Keratinocyte (primary cell): ENCODE measurements around the gene BLNK. TPM values are rescaled to one million over a fixed set of nuclear protein-coding genes. Genes with fewer than 3 reads are reported as not detected.

Source experiments
- DNase-seq: peaks from one replicate; pipeline ENCODE4 v3.0.0-alpha.2; 2011; ENCODE audit warnings: low read depth, missing footprints, low spot score
- FAIRE-seq: peaks from 2 replicates; lab custom pipeline; 2011; peaks lifted over from hg19 to GRCh38; lab: Jason Lieb, UNC
- H2AFZ ChIP-seq: 2 replicates; pipeline ENCODE4 v1.6.0; 2012; ENCODE audit warnings: low read length, control low read depth, inconsistent platforms; ENCODE audit not compliant: control insufficient read depth
- H3K27ac ChIP-seq: 2 replicates; pipeline ENCODE4 v1.5.1; 2011; ENCODE audit warnings: low read length; ENCODE audit not compliant: control insufficient read depth, insufficient read depth
- H3K27me3 ChIP-seq: 3 replicates; pipeline ENCODE4 v1.6.0; 2011; ENCODE audit warnings: low read length; ENCODE audit not compliant: control insufficient read depth, insufficient read depth; ENCODE audit errors: extremely low read depth
- H3K36me3 ChIP-seq, 2 experiments: 2 replicates in 1 of 2; 3 replicates in 1 of 2; pipeline ENCODE4 v1.5.1; 2011; ENCODE audit warnings: low read length in 2 of 2, mild to moderate bottlenecking in 1 of 2; ENCODE audit not compliant: control insufficient read depth in 2 of 2, insufficient read depth in 2 of 2; ENCODE audit errors: extremely low read depth in 1 of 2
- H3K4me1 ChIP-seq: 3 replicates; pipeline ENCODE4 v1.5.1; 2011; ENCODE audit warnings: low read length; ENCODE audit not compliant: control insufficient read depth, insufficient read depth; ENCODE audit errors: extremely low read depth
- H3K4me2 ChIP-seq: 3 replicates; pipeline ENCODE4 v1.6.0; 2011; ENCODE audit warnings: low read depth, low read length; ENCODE audit not compliant: control insufficient read depth, insufficient read depth; ENCODE audit errors: extremely low read depth
- H3K4me3 ChIP-seq, 3 experiments: fragments of 200-600 bp in 1 of 3; sonication (generic) in 1 of 3; 2 replicates in 2 of 3; 3 replicates in 1 of 3; pipeline ENCODE4 v1.5.1; 2011 to 2016; ENCODE audit warnings: low read length in 3 of 3, mild to moderate bottlenecking in 3 of 3, control low read depth in 2 of 3, inconsistent platforms in 1 of 3, low read depth in 1 of 3, mixed read lengths in 1 of 3, mixed run types in 1 of 3, moderate library complexity in 1 of 3; ENCODE audit not compliant: control insufficient read depth in 2 of 3, insufficient read depth in 2 of 3; ENCODE audit errors: extremely low read depth in 1 of 3
- H3K79me2 ChIP-seq: 2 replicates; pipeline ENCODE4 v1.6.0; 2012; ENCODE audit warnings: low read length; ENCODE audit not compliant: control insufficient read depth, insufficient read depth
- H3K9ac ChIP-seq: 3 replicates; pipeline ENCODE4 v1.6.0; 2011; ENCODE audit warnings: low read length; ENCODE audit not compliant: control insufficient read depth, insufficient read depth; ENCODE audit errors: extremely low read depth
- H3K9me1 ChIP-seq: 3 replicates; pipeline ENCODE4 v1.6.0; 2011; ENCODE audit warnings: low read length; ENCODE audit not compliant: control insufficient read depth, insufficient read depth; ENCODE audit errors: extremely low read depth
- H3K9me3 ChIP-seq: 2 replicates; pipeline ENCODE4 v1.5.1; 2012; ENCODE audit warnings: low read depth, low read length; ENCODE audit not compliant: control insufficient read depth
- H4K20me1 ChIP-seq: 3 replicates; pipeline ENCODE4 v1.6.0; 2011; ENCODE audit warnings: low read length; ENCODE audit not compliant: control insufficient read depth, insufficient read depth; ENCODE audit errors: extremely low read depth
- CTCF ChIP-seq, 3 experiments: IDR thresholded peaks in 1 of 3; conservative IDR thresholded peaks in 1 of 3; optimal IDR thresholded peaks in 1 of 3; 2 replicates in 2 of 3; 3 replicates in 1 of 3; pipeline versions ENCODE3 to v1.5.1; 2011; ENCODE audit warnings: low read length in 3 of 3, mild to moderate bottlenecking in 3 of 3, moderate library complexity in 2 of 3, control low read depth in 1 of 3, inconsistent platforms in 1 of 3; ENCODE audit not compliant: insufficient read depth in 2 of 3; ENCODE audit errors: extremely low read depth in 1 of 3
- EZH2 ChIP-seq: IDR thresholded peaks from one replicate; pipeline ENCODE4 v1.6.1; 2012; ENCODE audit warnings: inconsistent platforms, mild to moderate bottlenecking, low read length, moderate library complexity
- dilution Hi-C: fragments of 300-500 bp; cut with MboI; formaldehyde crosslinking; loops from one replicate; pipeline ENCODE4 v1.7.0; 2020; ENCODE audit warnings: low sequenced_read_pairs; ENCODE audit not compliant: extremely low pct_ligation_motif_present
- polyA plus RNA-seq, 5 experiments: library from polyadenylated mRNA; depleted of rRNA in 3 of 5; stranded (reverse) in 3 of 5; stranded (forward) in 1 of 5; unstranded in 1 of 5; fragments of >200 nt; gene quantifications; 1 replicate in 1 of 5; 2 replicates in 3 of 5; 3 replicates in 1 of 5; pipeline versions ENCODE4 v1.2.1 to v1.2.3, GENCODE V29; 2011 to 2012; ENCODE audit warnings: missing spikeins in 2 of 5, low read depth in 1 of 5, low replicate concordance in 1 of 5

Gene BLNK
- polyA plus RNA-seq, 1 donor (not counting 4 experiments of a cell fraction or from before 2014, with no cell fraction given) = 2.2 TPM

DNA sequence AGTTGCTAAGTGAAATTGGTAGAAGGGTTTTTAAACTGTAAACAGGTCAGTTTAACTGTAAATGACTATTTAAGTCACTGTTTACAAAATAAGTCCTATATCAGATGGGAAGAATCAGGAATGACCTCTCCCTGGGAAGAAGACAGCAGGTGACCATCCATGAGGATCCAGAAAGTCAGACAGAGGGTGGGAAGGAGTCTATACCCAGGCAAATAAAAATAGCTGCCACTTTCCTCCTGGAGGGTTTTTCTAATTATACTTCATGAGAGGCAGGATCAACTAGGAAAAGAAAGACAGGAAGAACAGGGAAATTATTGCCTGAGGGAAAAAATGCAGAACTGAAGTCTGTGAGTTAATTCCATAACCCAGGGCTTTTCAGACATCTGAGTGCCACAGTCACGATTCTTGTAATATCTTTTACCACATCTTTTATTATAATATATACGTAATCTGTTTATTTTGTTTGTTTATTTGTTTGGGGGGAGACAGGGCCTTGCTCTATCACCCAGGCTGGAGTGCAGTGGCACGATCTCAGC is 39.9 kb upstream of the BLNK start:
- Histone ChIP-seq H3K4me1 (no peaks in the 10 kb centered on the region), H4K20me1 (no peaks in the 10 kb centered on the region), H3K36me3 (no peaks in the 10 kb centered on the region), H3K79me2 (no peaks in the 10 kb centered on the region), H3K9ac (no peak overlapping the region), H3K4me2 (no peak overlapping the region), H3K27me3 (no peaks in the 10 kb centered on the region), H3K9me3 (no peaks in the 10 kb centered on the region), H2AFZ (no peak overlapping the region), H3K4me3 (no peak overlapping the region), H3K27ac (no peak overlapping the region), H3K9me1 (no peaks in the 10 kb centered on the region)
- dilution Hi-C loops = no loop called here
- DNase-seq (no peak), FAIRE-seq (no peak)
- no peak for TF ChIP-seq EZH2
- no peak for TF ChIP-seq CTCF (optimal IDR thresholded peaks at IDR 0.05 in 1 of 3, IDR thresholded peaks at IDR 0.05 in 1 of 3, conservative IDR thresholded peaks at IDR 0.05 in 1 of 3; ENCODE audit: extremely low read depth in 1 of 3, insufficient read depth in 2 of 3, low read length in 3 of 3)

DNA sequence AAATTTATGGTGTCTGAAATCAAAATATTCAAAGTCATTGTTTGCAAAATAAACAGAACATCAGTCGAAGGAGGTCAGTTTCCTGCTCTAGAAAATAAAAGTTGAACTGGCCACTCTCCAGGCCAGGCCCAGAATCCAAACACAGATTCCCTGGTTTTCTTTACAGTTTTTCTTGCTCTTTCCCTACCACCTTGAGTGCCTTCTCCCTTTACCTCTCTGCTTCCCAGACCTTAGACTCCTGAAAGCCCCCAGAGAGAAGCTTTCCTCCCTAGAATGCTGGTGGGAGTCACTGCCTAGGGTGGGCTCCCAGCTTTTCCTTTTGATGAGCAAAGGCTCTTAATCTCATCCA is 38.9 kb upstream of the BLNK start:
- H3K9me1 ChIP-seq = no peaks in the 10 kb centered on the region
- TF ChIP-seq EZH2 (no peak), CTCF (optimal IDR thresholded peaks at IDR 0.05 in 1 of 3, IDR thresholded peaks at IDR 0.05 in 1 of 3, conservative IDR thresholded peaks at IDR 0.05 in 1 of 3; ENCODE audit: extremely low read depth in 1 of 3, insufficient read depth in 2 of 3, low read length in 3 of 3) (no peak)
- H3K27ac ChIP-seq = no peak overlapping the region
- no peak overlapping the region for H3K9ac ChIP-seq
- H3K27me3 ChIP-seq = no peaks in the 10 kb centered on the region
- no peaks in the 10 kb centered on the region for H3K79me2 ChIP-seq
- DNase-seq (no peak), FAIRE-seq (no peak)
- H2AFZ ChIP-seq = no peak overlapping the region
- H3K4me1 ChIP-seq = no peaks in the 10 kb centered on the region
- H3K4me2 ChIP-seq = no peak overlapping the region
- no peaks in the 10 kb centered on the region for H3K9me3 ChIP-seq
- no peak overlapping the region for H3K4me3 ChIP-seq
- dilution Hi-C loops = no loop called here
- H3K36me3 ChIP-seq = no peaks in the 10 kb centered on the region
- no peaks in the 10 kb centered on the region for H4K20me1 ChIP-seq
